T-cell (primary cell): ENCODE data around the gene DNA2. TPM values are rescaled to one million over a fixed set of nuclear protein-coding genes. Genes with fewer than 3 reads are reported as not detected.

Experiments used
- ATAC-seq, 4 experiments: fragments of 200-7000 bp in 3 of 4; fragments of 150-1000 bp in 1 of 4; cut with Tn5 transposase; replicated peaks in 1 of 4; 1 replicate in 3 of 4; 2 replicates in 1 of 4; pipeline ENCODE4 v1.10.0; 2021; ENCODE audit warnings: moderate library complexity in 3 of 4, mild to moderate bottlenecking in 2 of 4, moderate number of reproducible peaks in 1 of 4
- CTCF ChIA-PET, 2 donors: fragments of 300-600 bp; sonication (Branson Sonifier 250); formaldehyde crosslinking; loops; one replicate each; lab custom pipeline; 2022; ENCODE audit warnings: antibody characterized with exemption in 2 of 2; lab: Charles Lee
- POLR2A ChIA-PET, 2 donors: fragments of 300-600 bp; sonication (Branson Sonifier 250); formaldehyde crosslinking; loops; one replicate each; lab custom pipeline; 2022; ENCODE audit warnings: antibody characterized with exemption in 2 of 2; lab: Charles Lee
- DNase-seq, 35 experiments: peaks; one replicate each; pipeline versions ENCODE4 v3.0.0 to v3.0.0-alpha.2; 2013 to 2023
- H3K27ac ChIP-seq: one replicate; pipeline ENCODE4 v1.5.1; 2013; ENCODE audit warnings: low read length
- H3K27me3 ChIP-seq, 2 experiments: replicated peaks in 1 of 2; 1 replicate in 1 of 2; 2 replicates in 1 of 2; pipeline versions ENCODE4 v1.6.1 to v1.7.0; 2013; ENCODE audit warnings: low read length in 1 of 2, mixed read lengths in 1 of 2; ENCODE audit not compliant: control insufficient read depth in 2 of 2, insufficient read depth in 2 of 2; ENCODE audit errors: extremely low read depth in 1 of 2
- H3K36me3 ChIP-seq, 2 donors: 1 replicate in 1 of 2; 2 replicates in 1 of 2; pipeline versions ENCODE4 v1.6.1 to v1.7.0; 2013; ENCODE audit warnings: low read length in 1 of 2; ENCODE audit not compliant: control insufficient read depth in 2 of 2, insufficient read depth in 1 of 2; ENCODE audit errors: extremely low read depth in 1 of 2
- H3K4me1 ChIP-seq, 2 experiments: 1 replicate in 1 of 2; 2 replicates in 1 of 2; pipeline versions ENCODE4 v1.6.1 to v1.7.0; 2013; ENCODE audit warnings: low read length in 2 of 2, mixed read lengths in 1 of 2; ENCODE audit not compliant: insufficient read depth in 2 of 2, control insufficient read depth in 1 of 2; ENCODE audit errors: extremely low read depth in 1 of 2
- H3K4me3 ChIP-seq, 2 donors: 1 replicate in 1 of 2; 2 replicates in 1 of 2; pipeline versions ENCODE4 v1.5.1 to v1.7.0; 2013; ENCODE audit warnings: mild to moderate bottlenecking in 2 of 2, low read length in 1 of 2, moderate library complexity in 1 of 2; ENCODE audit not compliant: control insufficient read depth in 1 of 2; ENCODE audit errors: extremely low read depth in 1 of 2
- H3K9me3 ChIP-seq: 2 replicates; pipeline ENCODE4 v1.7.0; 2013
- H3K27ac Mint-ChIP-seq, 2 donors: one replicate each; pipeline ENCODE4 v1.8.0; 2020 to 2021; ENCODE audit warnings: mild to moderate bottlenecking in 2 of 2, mixed read lengths in 2 of 2
- H3K27me3 Mint-ChIP-seq, 2 donors: one replicate each; pipeline ENCODE4 v1.8.0; 2021 to 2022; ENCODE audit warnings: mixed read lengths in 2 of 2
- H3K36me3 Mint-ChIP-seq: one replicate; pipeline ENCODE4 v1.8.0; 2021; ENCODE audit warnings: mixed read lengths
- H3K4me1 Mint-ChIP-seq, 3 donors: one replicate each; pipeline ENCODE4 v1.8.0; 2020 to 2022; ENCODE audit warnings: mixed read lengths in 3 of 3, mild to moderate bottlenecking in 1 of 3
- H3K4me3 Mint-ChIP-seq, 3 donors: one replicate each; pipeline ENCODE4 v1.8.0; 2020 to 2022; ENCODE audit warnings: mild to moderate bottlenecking in 3 of 3, mixed read lengths in 3 of 3, moderate library complexity in 3 of 3
- H3K9me3 Mint-ChIP-seq, 3 donors: one replicate each; pipeline ENCODE4 v1.8.0; 2020 to 2022; ENCODE audit warnings: mixed read lengths in 3 of 3
- WGBS: methylation state at CpG from one replicate; pipeline ENCODE4 v1.1.5; 2013; ENCODE audit warnings: missing lambda C conversion rate; ENCODE audit not compliant: insufficient coverage; 5-methylcytosine and 5-hydroxymethylcytosine counted together
- total RNA-seq, 35 experiments: library from RNA in 6 of 35; stranded (reverse) in 6 of 35; fragments of 120-200 nt in 1 of 35; gene quantifications; one replicate each; pipeline versions ENCODE4 v1.2.1 to v1.2.4 and lab custom pipeline; 2013 to 2026

DNA2 gene
- total RNA-seq, 5 donors from 2014 or later (not counting 1 experiment from before 2014, with no cell fraction given), result 3.4 to 6.8 (median 5.3) TPM

DNA sequence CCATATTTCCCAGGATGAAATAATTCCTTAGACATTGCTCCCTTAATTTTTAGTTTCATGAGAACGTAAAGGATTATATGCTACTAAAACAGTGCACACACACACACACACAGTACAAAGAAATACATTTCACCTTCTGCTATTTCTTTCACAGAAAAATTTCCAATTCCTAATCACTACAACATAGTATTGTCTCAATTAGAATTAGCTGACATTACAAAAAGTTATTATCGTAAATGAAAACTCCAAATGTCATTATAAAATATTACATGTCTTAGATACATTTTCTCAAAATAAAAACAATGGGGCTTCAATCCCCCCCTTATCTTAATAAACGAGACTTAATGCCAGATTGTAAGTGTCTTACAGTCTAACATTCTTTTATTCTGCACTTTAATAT, 52.4 kb downstream of the DNA2 start:
- Mint-ChIP-seq H3K4me1 (peaks cover 11 to 16% (median 14%) of the 10 kb centered on the region in 3 donors), H3K27ac (no peak overlapping the region), H3K9me3 (no peaks in the 10 kb centered on the region), H3K36me3 (peaks cover 14% of the 10 kb centered on the region), H3K27me3 (no peaks in the 10 kb centered on the region), H3K4me3 (no peak overlapping the region)
- H3K9me3 ChIP-seq, result no peaks in the 10 kb centered on the region
- H3K27ac ChIP-seq, result no peak overlapping the region
- DNase-seq (no peak), ATAC-seq (no peak)
- ChIA-PET CTCF (no interaction called here), POLR2A (interaction anchor here in 1 of 2 donors (0.6 kb wide), 1 partner anchor 742 kb away, joined by 3 read pairs; no protein-coding TSS in a partner anchor)
- H3K27me3 ChIP-seq, result no peaks in the 10 kb centered on the region
- no peaks in the 10 kb centered on the region for H3K36me3 ChIP-seq
- H3K4me3 ChIP-seq, result no peak overlapping the region
- no CpG with 5 or more reads among the region's 3 CpGs for WGBS
- peaks cover 7 to 10% of the 10 kb centered on the region in 2 experiments for H3K4me1 ChIP-seq

DNA sequence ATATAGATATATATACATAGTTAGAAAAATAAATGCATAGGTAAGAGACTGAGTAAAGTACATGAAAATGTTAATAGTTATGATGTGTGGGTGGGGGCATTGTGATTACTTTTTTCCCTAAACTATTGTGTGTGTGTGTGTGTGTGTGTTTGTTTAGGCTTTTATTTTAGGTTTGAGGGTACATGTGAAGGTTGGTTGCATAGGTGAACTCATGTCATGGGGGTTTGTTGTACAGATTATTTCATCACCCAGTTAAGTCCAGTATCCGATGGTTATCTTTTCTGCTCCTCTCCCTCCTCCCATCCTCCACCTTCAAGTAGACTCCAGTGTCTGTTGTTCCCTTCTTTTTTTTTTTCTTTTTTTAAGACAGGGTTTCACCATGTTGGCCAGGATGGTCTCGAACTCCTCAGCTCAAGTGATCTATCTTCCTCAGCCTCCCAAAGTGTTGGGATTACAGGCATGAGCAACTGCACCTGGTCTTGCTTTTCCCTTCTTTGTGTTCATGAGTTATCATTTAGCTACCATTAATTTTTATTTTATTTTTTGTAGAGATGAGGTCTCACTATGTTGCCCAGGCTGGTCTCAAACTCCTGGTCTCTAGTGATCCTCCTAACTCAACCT, 62.8 kb downstream of the DNA2 start:
- peaks cover 8 to 10% of the 10 kb centered on the region in 2 experiments for H3K4me1 ChIP-seq
- Mint-ChIP-seq H3K27ac (no peak overlapping the region), H3K27me3 (no peaks in the 10 kb centered on the region), H3K4me3 (no peak overlapping the region), H3K9me3 (no peaks in the 10 kb centered on the region), H3K36me3 (no peaks in the 10 kb centered on the region), H3K4me1 (peaks cover 18 to 25% (median 23%) of the 10 kb centered on the region in 3 donors)
- ChIA-PET POLR2A (interaction anchor here in 1 of 2 donors (0.6 kb wide), 1 partner anchor 936 kb away, joined by 3 read pairs; no protein-coding TSS in a partner anchor), CTCF (interaction anchor here (0.6 to 0.7 kb wide), 3 partner anchors 71 to 548 kb away, joined by 4 to 5 read pairs (median 4); no protein-coding TSS in a partner anchor)
- no peaks in the 10 kb centered on the region for H3K36me3 ChIP-seq
- 100% methylated on average over 1 of the region's 2 CpGs for WGBS
- DNase-seq (no peak), ATAC-seq (no peak)
- no peaks in the 10 kb centered on the region for H3K27me3 ChIP-seq
- no peak overlapping the region for H3K27ac ChIP-seq
- no peak overlapping the region for H3K4me3 ChIP-seq
- no peaks in the 10 kb centered on the region for H3K9me3 ChIP-seq

DNA sequence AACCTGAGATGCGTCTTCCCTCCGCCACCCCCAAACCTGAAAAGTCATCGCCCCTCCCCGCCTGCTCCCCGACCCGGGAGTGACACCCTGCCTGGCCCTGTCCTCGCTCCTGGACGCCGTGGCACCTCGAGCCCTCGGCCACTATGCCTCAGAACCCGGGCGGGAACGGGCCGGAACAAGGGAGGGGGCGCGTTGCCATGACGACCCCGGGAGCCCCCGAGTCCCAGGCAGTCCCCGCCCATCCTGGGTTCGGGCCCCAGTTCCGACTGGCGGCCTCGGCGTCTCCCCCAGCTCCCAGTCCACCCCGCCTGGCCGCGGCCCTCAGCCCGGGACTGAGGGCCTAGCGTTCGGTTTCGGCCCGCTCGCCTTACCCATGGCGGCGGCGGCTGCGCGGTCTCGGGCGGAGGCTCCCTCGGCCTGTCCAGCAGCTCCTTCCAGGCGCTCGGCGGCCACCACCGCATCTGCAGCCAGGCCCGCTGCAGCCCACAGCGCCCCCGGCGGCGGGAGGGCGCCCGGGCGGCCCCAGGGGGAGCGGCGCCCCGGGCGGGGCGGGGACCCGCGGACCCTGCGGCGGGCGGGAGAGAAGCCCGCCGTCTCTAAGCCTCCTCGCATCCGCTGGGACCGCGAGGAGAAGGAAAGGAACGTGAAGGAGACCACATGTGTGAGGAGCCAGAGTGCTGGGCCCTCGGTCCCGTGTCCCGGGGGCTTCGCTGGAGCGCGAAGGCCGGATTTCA, 64.8 kb downstream of the DNA2 start, which contains the start of gene RUFY2:
Gene RUFY2, minus strand, starts transcription at position 463 of the 734 bp plus-strand sequence. Its CDS starts 88 bp downstream, at position 375.
- Histone ChIP-seq H3K4me3 (peak within 1 kb of the TSS; percentile 89 to 98), H3K9me3 (no peaks in the 10 kb centered on the region), H3K4me1 (peaks cover 8 to 10% of the 10 kb centered on the region in 2 experiments), H3K27me3 (no peaks in the 10 kb centered on the region), H3K36me3 (no peaks in the 10 kb centered on the region), H3K27ac (peak within 1 kb of the TSS; percentile 26)
- Mint-ChIP-seq H3K27me3 (no peaks in the 10 kb centered on the region), H3K9me3 (no peaks in the 10 kb centered on the region), H3K4me3 (peak within 1 kb of the TSS; percentile 86 to 90 (median 87)), H3K4me1 (peaks cover 18 to 25% (median 23%) of the 10 kb centered on the region in 3 donors), H3K27ac (peak within 1 kb of the TSS; percentile 61 to 82), H3K36me3 (no peaks in the 10 kb centered on the region)
- ChIA-PET POLR2A (interaction anchor here in 1 of 2 donors (0.6 kb wide), 2 partner anchors 445 to 549 kb away, joined by 3 to 5 read pairs; partner anchors contain the start of gene DDX21), CTCF (interaction anchor here (0.6 to 0.7 kb wide), 5 partner anchors 8 to 522 kb away, joined by 3 to 4 read pairs (median 3); no protein-coding TSS in a partner anchor)
- peak; percentile 43 to 85 (median 66) for DNase-seq
- peak; percentile 95 to 97 (median 96) for ATAC-seq
- WGBS, result under 1% methylated on average over 76 of the region's 79 CpGs

DNA sequence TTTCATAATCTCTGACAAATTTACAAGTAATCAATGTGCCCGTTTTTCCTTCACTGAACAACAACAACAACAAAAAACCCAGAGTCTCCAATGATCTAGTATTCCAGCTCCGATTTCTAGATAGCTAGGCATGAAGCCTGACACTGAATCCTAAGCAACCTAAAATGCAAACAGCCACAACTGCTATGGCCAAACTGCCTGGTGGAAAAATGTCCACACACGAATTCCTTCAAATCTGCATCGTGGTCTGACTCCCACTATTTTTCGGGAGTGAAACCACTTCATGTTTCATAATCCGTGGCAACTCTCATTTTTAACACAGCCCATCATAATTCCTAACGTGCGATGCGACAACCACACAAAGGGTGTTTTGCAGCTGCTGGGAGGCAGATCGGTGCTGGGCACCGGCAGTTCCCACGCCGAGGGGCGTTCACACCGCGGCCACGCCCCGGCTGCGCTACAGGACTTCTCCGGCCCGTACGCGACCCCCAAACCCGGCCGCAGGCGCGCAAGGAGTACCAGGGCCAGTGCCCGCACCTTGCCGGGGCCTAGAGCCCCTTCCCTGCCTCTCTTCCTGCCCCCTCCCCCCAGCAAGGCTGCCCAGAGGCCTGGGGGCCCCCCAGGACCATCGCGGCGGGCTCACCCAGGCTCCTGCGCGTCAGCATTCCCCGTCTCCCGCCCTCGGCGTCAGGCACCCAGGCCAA, 65.5 kb downstream of the DNA2 start:
- Histone ChIP-seq H3K4me1 (peaks cover 8 to 10% of the 10 kb centered on the region in 2 experiments), H3K27ac (peak overlapping the region; percentile 26), H3K4me3 (peak overlapping the region; percentile 89 to 98), H3K27me3 (no peaks in the 10 kb centered on the region), H3K36me3 (no peaks in the 10 kb centered on the region), H3K9me3 (no peaks in the 10 kb centered on the region)
- peak overlapping the region; percentile 61 to 82 for H3K27ac Mint-ChIP-seq
- H3K4me1 Mint-ChIP-seq, result peaks cover 21 to 25% (median 23%) of the 10 kb centered on the region in 3 donors
- no peaks in the 10 kb centered on the region for H3K27me3 Mint-ChIP-seq
- DNase-seq (peak in 15 of 35 experiments; percentile 1 to 38 (median 7)), ATAC-seq (peak in 3 of 4 experiments; percentile 7 to 16 (median 13))
- 3% methylated on average over 37 of the region's 38 CpGs for WGBS
- POLR2A ChIA-PET, result interaction anchor here (0.6 kb wide), 3 partner anchors 74 to 550 kb away, joined by 3 to 18 read pairs (median 5); partner anchors contain the start of genes DDX21 (in 1 of the 2) and HNRNPH3 (in 1 of the 2)
- H3K4me3 Mint-ChIP-seq, result peak overlapping the region; percentile 86 to 90 (median 87)
- CTCF ChIA-PET, result interaction anchor here (0.6 to 0.7 kb wide), 5 partner anchors 8 to 521 kb away, joined by 3 to 4 read pairs (median 3); no protein-coding TSS in a partner anchor
- H3K36me3 Mint-ChIP-seq, result peaks cover 3% of the 10 kb centered on the region
- no peaks in the 10 kb centered on the region for H3K9me3 Mint-ChIP-seq

DNA sequence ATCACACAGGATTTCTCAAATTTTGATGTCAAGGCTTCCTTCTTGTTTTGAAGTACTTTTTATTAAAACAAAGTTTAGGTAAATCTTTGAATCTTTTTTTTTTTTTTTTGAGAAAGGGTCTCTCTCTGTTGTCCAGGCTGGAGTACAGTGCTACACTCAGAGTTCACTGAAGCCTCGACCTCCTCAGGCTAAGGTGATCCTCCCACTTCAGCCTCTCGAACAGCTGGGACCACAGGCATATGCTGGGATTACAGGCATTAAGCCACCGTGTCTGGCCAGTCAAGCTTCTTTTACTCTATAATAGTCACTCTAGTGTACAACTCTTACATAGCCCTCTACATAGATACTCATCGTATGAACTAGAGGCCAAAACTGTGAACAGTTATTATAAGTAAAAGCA, 68.1 kb downstream of the DNA2 start:
- Mint-ChIP-seq H3K36me3 (peaks cover 10% of the 10 kb centered on the region), H3K9me3 (no peaks in the 10 kb centered on the region), H3K27me3 (no peaks in the 10 kb centered on the region), H3K27ac (no peak overlapping the region), H3K4me3 (no peak overlapping the region), H3K4me1 (peaks cover 22 to 28% (median 25%) of the 10 kb centered on the region in 3 donors)
- 83% methylated on average over 1 of the region's 4 CpGs for WGBS
- CTCF ChIA-PET, result no interaction called here
- peaks cover 0 to 4% of the 10 kb centered on the region in 2 donors for H3K36me3 ChIP-seq
- H3K4me1 ChIP-seq, result peaks cover 8 to 10% of the 10 kb centered on the region in 2 experiments
- H3K9me3 ChIP-seq, result no peaks in the 10 kb centered on the region
- ATAC-seq (no peak), DNase-seq (no peak)
- no peaks in the 10 kb centered on the region for H3K27me3 ChIP-seq
- no peak overlapping the region for H3K4me3 ChIP-seq
- POLR2A ChIA-PET, result interaction anchor here in 1 of 2 donors (0.6 to 0.9 kb wide), 2 partner anchors 12 to 525 kb away, joined by 4 to 9 read pairs; no protein-coding TSS in a partner anchor
- no peak overlapping the region for H3K27ac ChIP-seq
